ENCODE results near the gene SLC7A4. TPM values are rescaled to one million over a fixed set of nuclear protein-coding genes. Genes with fewer than 3 reads are reported as not detected.

SLC7A4 gene
- total RNA-seq, 4 donors from 2014 or later: 2.5 to 11.7 (median 4.5) TPM

DNA sequence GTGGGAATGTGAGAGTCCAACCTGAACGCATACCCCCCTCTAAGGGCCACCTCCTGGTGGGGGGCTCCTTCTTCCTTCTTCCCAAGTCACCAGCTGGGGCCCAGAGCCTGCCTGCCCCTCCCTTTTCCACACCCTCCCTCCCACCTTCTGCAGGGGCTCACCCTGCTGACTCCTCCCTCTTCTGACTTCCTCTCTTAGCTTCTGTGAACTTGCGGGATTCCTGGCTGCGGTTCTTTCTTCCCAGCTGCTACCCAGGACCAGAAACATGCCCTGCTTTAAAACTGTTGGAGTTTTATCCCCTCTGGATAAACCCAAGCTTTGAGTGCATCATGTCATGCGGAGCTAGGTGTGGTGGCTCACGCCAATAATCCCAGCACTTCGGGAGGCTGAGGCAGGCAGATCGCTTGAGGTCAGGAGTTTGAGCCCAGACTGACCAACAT, 23.5 kb upstream of the SLC7A4 start:
- Histone ChIP-seq H3K4me1 (no peaks in the 10 kb centered on the region), H3K27ac (no peak overlapping the region), H3K27me3 (peaks cover 0 to 14% (median 0%) of the 10 kb centered on the region in 4 donors), H3K4me3 (no peak overlapping the region), H3K9me3 (no peaks in the 10 kb centered on the region), H3K36me3 (no peaks in the 10 kb centered on the region)
- intact Hi-C loops (cut with DNase I): no loop called here
- WGBS, 2 donors: 7 to 44% methylated on average over 3 to 4 of the region's 7 CpGs
- no peak for DNase-seq
- TF ChIP-seq CTCF (IDR thresholded peaks at IDR 0.05) (no peak), POLR2A (IDR thresholded peaks at IDR 0.05) (no peak)

DNA sequence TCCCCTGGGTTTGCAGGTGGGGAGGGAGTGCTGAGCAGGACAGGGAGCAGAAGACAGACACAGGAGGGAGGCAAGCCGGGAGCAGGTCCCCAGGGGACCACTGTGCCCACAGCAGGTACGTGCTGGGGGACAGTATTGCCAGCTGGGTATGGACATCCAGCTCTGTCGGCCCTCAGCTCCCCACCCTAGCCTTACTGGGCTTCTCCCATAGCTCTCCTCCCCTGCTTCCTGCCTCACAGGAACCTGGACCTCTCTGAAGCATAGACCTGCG, 23.1 kb upstream of the SLC7A4 start:
- no peak overlapping the region for H3K27ac ChIP-seq
- TF ChIP-seq POLR2A (IDR thresholded peaks at IDR 0.05) (no peak), CTCF (IDR thresholded peaks at IDR 0.05) (no peak)
- intact Hi-C loops (cut with DNase I): no loop called here

DNA sequence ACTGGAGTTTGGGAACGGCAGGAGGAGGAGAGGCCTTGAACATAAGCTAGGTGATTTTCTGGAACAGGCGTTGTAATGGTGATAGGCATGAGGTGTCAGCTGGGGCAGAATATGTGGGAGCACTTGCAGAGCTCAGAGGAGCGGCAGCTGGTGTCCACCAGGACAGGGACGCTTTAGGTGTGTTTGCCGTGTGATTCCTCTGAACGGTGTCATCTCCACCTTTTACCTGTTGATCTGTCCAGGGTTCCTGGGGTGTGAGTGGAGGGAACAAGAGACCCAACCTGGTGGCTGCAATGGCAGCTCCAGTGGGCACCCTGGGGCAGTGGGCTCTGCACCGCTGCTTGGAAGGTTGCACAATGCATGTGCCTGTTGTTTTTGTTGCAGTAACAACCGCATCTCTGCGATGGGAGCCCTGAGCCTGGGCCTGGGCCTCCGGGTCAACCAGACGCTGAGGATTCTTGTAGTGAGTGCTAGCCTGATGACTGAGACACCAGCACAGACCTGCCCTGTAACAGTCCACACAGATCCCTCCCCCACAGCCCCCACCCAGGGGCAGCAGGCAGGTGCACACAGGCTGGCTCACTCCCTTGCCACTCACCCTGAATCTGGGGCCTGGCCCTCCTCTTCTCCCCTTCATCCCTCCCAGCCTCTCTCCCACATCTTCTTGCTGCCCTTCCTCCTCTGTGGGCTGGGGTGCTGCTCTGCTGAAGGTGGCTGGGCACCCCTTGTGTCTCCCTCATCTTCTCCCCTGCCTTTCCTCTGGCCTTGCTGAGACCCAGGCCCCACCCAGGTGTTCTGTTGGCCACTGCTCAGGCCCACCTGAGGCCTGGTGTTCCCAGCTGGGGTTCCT, 22.6 kb upstream of the SLC7A4 start:
- Histone ChIP-seq H3K4me3 (no peak overlapping the region), H3K4me1 (no peaks in the 10 kb centered on the region), H3K27ac (no peak overlapping the region), H3K36me3 (no peaks in the 10 kb centered on the region), H3K9me3 (no peaks in the 10 kb centered on the region), H3K27me3 (peaks cover 0 to 14% (median 0%) of the 10 kb centered on the region in 4 donors)
- DNase-seq: no peak
- WGBS, 2 donors: 73 to 86% methylated on average over 6 to 7 of the region's 11 CpGs
- TF ChIP-seq POLR2A (IDR thresholded peaks at IDR 0.05): no peak
- no peak for TF ChIP-seq CTCF (IDR thresholded peaks at IDR 0.05)
- intact Hi-C loops (cut with DNase I): no loop called here

More for the DNA sequence above, 23.1 kb upstream of the SLC7A4 start:
- WGBS, 2 donors: 66% methylated on average over 4 of the region's 4 CpGs; no CpG with 5 or more reads in 1 of the 2 donors
- H3K4me1 ChIP-seq: no peaks in the 10 kb centered on the region
- H3K9me3 ChIP-seq: no peaks in the 10 kb centered on the region
- H3K4me3 ChIP-seq: no peak overlapping the region
- H3K27me3 ChIP-seq: peaks cover 0 to 14% (median 0%) of the 10 kb centered on the region in 4 donors
- no peak for DNase-seq
- H3K36me3 ChIP-seq: no peaks in the 10 kb centered on the region

GRCh38 chr22:21054046-21054713, 21.8 kb upstream of the SLC7A4 start:
- peaks cover 0 to 14% (median 0%) of the 10 kb centered on the region in 4 donors for H3K27me3 ChIP-seq
- WGBS, 2 donors: 86 to 91% methylated on average over 10 to 12 of the region's 15 CpGs
- no peak overlapping the region for H3K27ac ChIP-seq
- H3K4me1 ChIP-seq: no peaks in the 10 kb centered on the region
- no peak for TF ChIP-seq CTCF (IDR thresholded peaks at IDR 0.05)
- TF ChIP-seq POLR2A (IDR thresholded peaks at IDR 0.05): no peak
- H3K9me3 ChIP-seq: no peaks in the 10 kb centered on the region
- no peak for DNase-seq
- intact Hi-C loops (cut with DNase I): no loop called here
- no peak overlapping the region for H3K4me3 ChIP-seq
- H3K36me3 ChIP-seq: no peaks in the 10 kb centered on the region

All from esophagus squamous epithelium (tissue), 5 donors.